Mammary epithelial cell (primary cell): Measurements from ENCODE around the gene ZDHHC4.
"Not testable (repeated sequence)": the region's sequence is repeated elsewhere in the genome, so short reads cannot be mapped to it uniquely, and the experiment has no call there.

Experiments
- EZH2 ChIP-seq: IDR thresholded peaks from 2 replicates; pipeline ENCODE4 v1.6.1; 2012; ENCODE audit warnings: low read length, inconsistent platforms, borderline replicate concordance
- TF ChIP-seq, protein P1 (sequence below), 2 donors: IDR thresholded peaks in 1 of 2; conservative IDR thresholded peaks in 1 of 2; 2 replicates each; pipeline ENCODE4 v1.5.1; 2011 to 2012; ENCODE audit warnings: inconsistent platforms in 2 of 2, low read length in 2 of 2, mild to moderate bottlenecking in 2 of 2, control low read depth in 1 of 2, low read depth in 1 of 2; ENCODE audit not compliant: insufficient read depth in 1 of 2; ENCODE audit errors: extremely low read depth in 1 of 2

GRCh38 chr7:6585746-6586432 lies 8.6 kb downstream of the ZDHHC4 start:
- TF ChIP-seq EZH2, result not testable (repeated sequence)
- TF ChIP-seq, protein P1, sequence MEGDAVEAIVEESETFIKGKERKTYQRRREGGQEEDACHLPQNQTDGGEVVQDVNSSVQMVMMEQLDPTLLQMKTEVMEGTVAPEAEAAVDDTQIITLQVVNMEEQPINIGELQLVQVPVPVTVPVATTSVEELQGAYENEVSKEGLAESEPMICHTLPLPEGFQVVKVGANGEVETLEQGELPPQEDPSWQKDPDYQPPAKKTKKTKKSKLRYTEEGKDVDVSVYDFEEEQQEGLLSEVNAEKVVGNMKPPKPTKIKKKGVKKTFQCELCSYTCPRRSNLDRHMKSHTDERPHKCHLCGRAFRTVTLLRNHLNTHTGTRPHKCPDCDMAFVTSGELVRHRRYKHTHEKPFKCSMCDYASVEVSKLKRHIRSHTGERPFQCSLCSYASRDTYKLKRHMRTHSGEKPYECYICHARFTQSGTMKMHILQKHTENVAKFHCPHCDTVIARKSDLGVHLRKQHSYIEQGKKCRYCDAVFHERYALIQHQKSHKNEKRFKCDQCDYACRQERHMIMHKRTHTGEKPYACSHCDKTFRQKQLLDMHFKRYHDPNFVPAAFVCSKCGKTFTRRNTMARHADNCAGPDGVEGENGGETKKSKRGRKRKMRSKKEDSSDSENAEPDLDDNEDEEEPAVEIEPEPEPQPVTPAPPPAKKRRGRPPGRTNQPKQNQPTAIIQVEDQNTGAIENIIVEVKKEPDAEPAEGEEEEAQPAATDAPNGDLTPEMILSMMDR (conservative IDR thresholded peaks at IDR 0.05 in 1 of 2, IDR thresholded peaks at IDR 0.05 in 1 of 2; ENCODE audit: extremely low read depth in 1 of 2, insufficient read depth in 1 of 2, low read depth in 1 of 2, low read length in 2 of 2), result not testable (repeated sequence)
